WTC11 (cell line): ENCODE measurements around the gene XPNPEP3. TPM values are rescaled to one million over a fixed set of nuclear protein-coding genes. Genes with fewer than 3 reads are reported as not detected.

Experiments
- ATAC-seq: fragments of 200-7000 bp; cut with Tn5 transposase; 2 replicates; pipeline ENCODE4 v1.10.0; 2021; ENCODE audit warnings: mild to moderate bottlenecking, moderate library complexity
- CTCF ChIA-PET: fragments of 300-600 bp; sonication (Branson Sonifier 250); formaldehyde crosslinking; loops from one replicate; lab custom pipeline; 2021; ENCODE audit warnings: antibody characterized with exemption; lab: Charles Lee
- POLR2A ChIA-PET: fragments of 350-600 bp; sonication (Branson Sonifier 250); formaldehyde crosslinking; loops from one replicate; lab custom pipeline; 2021; ENCODE audit warnings: antibody characterized with exemption; lab: Charles Lee
- DNase-seq: peaks from one replicate; pipeline ENCODE4 v3.0.0; 2021; ENCODE audit warnings: low spot score
- H3K27ac Mint-ChIP-seq: 2 replicates; pipeline ENCODE4 v1.8.0; 2021; ENCODE audit warnings: mixed read lengths
- H3K27me3 Mint-ChIP-seq: 2 replicates; pipeline ENCODE4 v1.8.0; 2021; ENCODE audit warnings: low read depth, mild to moderate bottlenecking, moderate library complexity, mixed read lengths
- H3K36me3 Mint-ChIP-seq: 2 replicates; pipeline ENCODE4 v1.8.0; 2021; ENCODE audit warnings: mixed read lengths
- H3K4me1 Mint-ChIP-seq: 2 replicates; pipeline ENCODE4 v1.8.0; 2022; ENCODE audit warnings: mixed read lengths
- H3K4me3 Mint-ChIP-seq: 2 replicates; pipeline ENCODE4 v1.8.0; 2021; ENCODE audit warnings: mild to moderate bottlenecking, moderate library complexity, mixed read lengths
- H3K9me3 Mint-ChIP-seq: 2 replicates; pipeline ENCODE4 v1.8.0; 2021; ENCODE audit warnings: mixed read lengths
- CBFB ChIP-seq: sonication (generic); formaldehyde crosslinking; IDR thresholded peaks from 2 replicates; pipeline ENCODE4 v1.8.1; 2022; ENCODE audit warnings: mild to moderate bottlenecking, low read depth, missing genetic modification reagents
- ESRRA ChIP-seq: sonication (generic); formaldehyde crosslinking; IDR thresholded peaks from 2 replicates; pipeline ENCODE4 v1.8.1; 2022; ENCODE audit warnings: mild to moderate bottlenecking, missing genetic modification reagents, borderline replicate concordance
- FOXK1 ChIP-seq: sonication (generic); formaldehyde crosslinking; IDR thresholded peaks from 2 replicates; pipeline ENCODE4 v1.8.0; 2022; ENCODE audit warnings: mild to moderate bottlenecking, moderate library complexity, missing genetic modification reagents
- HMGA2 ChIP-seq: fragments of 250-450 bp; sonication (Bioruptor Pico); IDR thresholded peaks from 2 replicates; pipeline ENCODE4 v1.4.0; 2021; ENCODE audit warnings: mild to moderate bottlenecking, moderate library complexity
- JUN ChIP-seq: sonication (generic); formaldehyde crosslinking; IDR thresholded peaks from 2 replicates; pipeline ENCODE4 v1.8.0; 2023; ENCODE audit warnings: mild to moderate bottlenecking, missing genetic modification reagents
- KAT7 ChIP-seq: sonication (generic); formaldehyde crosslinking; IDR thresholded peaks from 2 replicates; pipeline ENCODE4 v1.8.1; 2023; ENCODE audit warnings: missing genetic modification reagents, mild to moderate bottlenecking, borderline replicate concordance
- NFE2L1 ChIP-seq: sonication (generic); formaldehyde crosslinking; IDR thresholded peaks from 2 replicates; pipeline ENCODE4 v1.8.1; 2023; ENCODE audit warnings: missing genetic modification reagents
- NFYB ChIP-seq: sonication (generic); formaldehyde crosslinking; conservative IDR thresholded peaks from 2 replicates; pipeline ENCODE4 v1.8.0; 2022; ENCODE audit warnings: low read depth, missing genetic modification reagents
- NR2C2 ChIP-seq: sonication (generic); formaldehyde crosslinking; IDR thresholded peaks from 2 replicates; pipeline ENCODE4 v1.8.0; 2022; ENCODE audit warnings: mild to moderate bottlenecking, missing genetic modification reagents
- SMAD3 ChIP-seq: sonication (generic); formaldehyde crosslinking; IDR thresholded peaks from 2 replicates; pipeline ENCODE4 v1.8.0; 2022; ENCODE audit warnings: missing genetic modification reagents, mild to moderate bottlenecking, borderline replicate concordance
- SP1 ChIP-seq: sonication (generic); formaldehyde crosslinking; conservative IDR thresholded peaks from 2 replicates; pipeline ENCODE4 v1.8.1; 2022; ENCODE audit warnings: missing genetic modification reagents
- TEAD1 ChIP-seq: sonication (generic); formaldehyde crosslinking; IDR thresholded peaks from 2 replicates; pipeline ENCODE4 v1.8.0; 2022; ENCODE audit warnings: mild to moderate bottlenecking, missing genetic modification reagents
- ZNF317 ChIP-seq: sonication (generic); formaldehyde crosslinking; IDR thresholded peaks from 2 replicates; pipeline ENCODE4 v1.8.1; 2023; ENCODE audit warnings: low read depth, mild to moderate bottlenecking, moderate library complexity, missing genetic modification reagents, borderline replicate concordance
- total RNA-seq: library from RNA; stranded (reverse); gene quantifications from 3 replicates; pipeline ENCODE4 v1.2.3, GENCODE V29; 2021
- TF ChIP-seq, protein P1 (sequence below): sonication (generic); formaldehyde crosslinking; IDR thresholded peaks from 2 replicates; pipeline ENCODE4 v1.8.1; 2022; ENCODE audit warnings: mild to moderate bottlenecking, missing genetic modification reagents, moderate library complexity, borderline replicate concordance
- TF ChIP-seq, protein P2 (sequence below): sonication (generic); formaldehyde crosslinking; IDR thresholded peaks from 2 replicates; pipeline ENCODE4 v1.8.1; 2023; ENCODE audit warnings: mild to moderate bottlenecking, missing genetic modification reagents, moderate library complexity
- TF ChIP-seq, protein P3 (sequence below): sonication (generic); formaldehyde crosslinking; IDR thresholded peaks from 2 replicates; pipeline ENCODE4 v1.8.0; 2023; ENCODE audit warnings: missing genetic modification reagents, mild to moderate bottlenecking, borderline replicate concordance
- TF ChIP-seq, protein P4 (sequence below): sonication (generic); formaldehyde crosslinking; IDR thresholded peaks from 2 replicates; pipeline ENCODE4 v1.8.0; 2022; ENCODE audit warnings: mild to moderate bottlenecking, missing genetic modification reagents
- TF ChIP-seq, protein P5 (sequence below): fragments of 250-450 bp; sonication (Bioruptor Pico); IDR thresholded peaks from 2 replicates; pipeline ENCODE4 v2.1.2; 2022; ENCODE audit warnings: mild to moderate bottlenecking, moderate library complexity
- TF ChIP-seq, protein P6 (sequence below): sonication (generic); formaldehyde crosslinking; IDR thresholded peaks from 2 replicates; pipeline ENCODE4 v1.8.0; 2022; ENCODE audit warnings: mild to moderate bottlenecking, missing genetic modification reagents
- TF ChIP-seq, protein P7 (sequence below): sonication (generic); formaldehyde crosslinking; IDR thresholded peaks from 2 replicates; pipeline ENCODE4 v1.8.0; 2022; ENCODE audit warnings: mild to moderate bottlenecking, missing genetic modification reagents

Gene XPNPEP3
- total RNA-seq, 1 experiment from 2014 or later, result 28.2 TPM

DNA sequence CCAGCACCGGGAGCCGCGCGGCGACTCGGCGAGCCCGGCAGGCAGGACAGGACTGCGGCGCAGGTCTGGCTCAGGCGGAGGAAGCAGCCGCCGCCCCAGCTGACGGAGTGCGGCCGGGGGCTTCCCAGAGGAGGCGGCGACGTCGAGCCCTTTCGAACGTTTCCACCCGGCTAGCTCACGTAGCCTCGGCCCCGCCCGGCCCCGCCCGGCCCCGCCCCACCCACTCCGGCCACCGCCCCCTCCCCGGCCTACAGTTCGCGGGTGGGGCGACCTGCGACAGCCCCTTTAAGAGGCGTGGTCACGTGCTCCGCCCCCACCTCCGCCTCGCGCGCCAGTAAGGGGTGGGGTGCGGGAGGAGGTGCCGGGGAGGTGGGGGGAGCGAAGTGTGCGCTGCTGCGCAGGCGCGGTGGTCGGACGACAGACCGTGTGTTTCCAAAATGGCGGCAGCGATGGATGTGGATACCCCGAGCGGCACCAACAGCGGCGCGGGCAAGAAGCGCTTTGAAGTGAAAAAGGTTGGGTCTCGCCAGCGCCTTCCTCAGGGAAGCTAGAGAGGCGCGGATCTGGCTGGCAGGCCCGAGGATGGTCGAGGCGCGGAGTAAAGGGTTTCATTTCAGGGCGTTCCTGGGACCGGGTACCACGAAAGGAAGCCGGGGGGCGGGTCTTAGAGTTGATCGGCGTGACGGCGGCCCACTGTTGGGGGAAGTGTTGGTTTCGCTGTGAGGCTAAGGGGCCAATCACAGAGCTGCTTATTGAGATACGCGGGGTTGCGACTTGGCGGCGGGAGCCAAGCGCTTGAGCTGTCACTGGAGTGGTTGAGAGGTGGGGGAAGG, 94.2 kb downstream of the XPNPEP3 start, which contains the start of gene RBX1:
RBX1 (plus strand) TSS at position 417 of the 833 bp plus-strand sequence; CDS start at position 438, 21 bp downstream.
- Mint-ChIP-seq H3K27ac (peak within 1 kb of the TSS; percentile 99), H3K27me3 (no peaks in the 10 kb centered on the region; the same call in 1 of the 2 replicates), H3K36me3 (peaks cover 27% of the 10 kb centered on the region), H3K9me3 (no peaks in the 10 kb centered on the region)
- CTCF ChIA-PET, result interaction anchor here (0.6 to 2.7 kb wide), 5 partner anchors 28 to 472 kb away, joined by 3 to 28 read pairs (median 8); no protein-coding TSS in a partner anchor
- TF ChIP-seq CBFB (CRISPR knock-in tag) (0 out of 2 replicates have a peak, but pooled peaks have one; percentile 82), ESRRA (CRISPR knock-in tag) (0 out of 2 replicates have a peak, but pooled peaks have one; percentile 22), NR2C2 (CRISPR knock-in tag) (no peak), JUN (no peak), ZNF317 (no peak), SP1 (CRISPR knock-in tag) (peak; percentile 96), HMGA2 (0 out of 2 replicates have a peak, but pooled peaks have one; percentile 23), NFE2L1 (CRISPR knock-in tag) (no peak), SMAD3 (CRISPR knock-in tag) (0 out of 2 replicates have a peak, but pooled peaks have one; percentile 22), NFYB (CRISPR knock-in tag) (peak; percentile 89), TEAD1 (0 out of 2 replicates have a peak, but pooled peaks have one; percentile 35), KAT7 (CRISPR knock-in tag) (no peak), FOXK1 (CRISPR knock-in tag) (peak; percentile 86)
- TF ChIP-seq, protein P1, sequence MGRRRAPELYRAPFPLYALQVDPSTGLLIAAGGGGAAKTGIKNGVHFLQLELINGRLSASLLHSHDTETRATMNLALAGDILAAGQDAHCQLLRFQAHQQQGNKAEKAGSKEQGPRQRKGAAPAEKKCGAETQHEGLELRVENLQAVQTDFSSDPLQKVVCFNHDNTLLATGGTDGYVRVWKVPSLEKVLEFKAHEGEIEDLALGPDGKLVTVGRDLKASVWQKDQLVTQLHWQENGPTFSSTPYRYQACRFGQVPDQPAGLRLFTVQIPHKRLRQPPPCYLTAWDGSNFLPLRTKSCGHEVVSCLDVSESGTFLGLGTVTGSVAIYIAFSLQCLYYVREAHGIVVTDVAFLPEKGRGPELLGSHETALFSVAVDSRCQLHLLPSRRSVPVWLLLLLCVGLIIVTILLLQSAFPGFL (CRISPR knock-in tag), result no peak
- TF ChIP-seq, protein P2, sequence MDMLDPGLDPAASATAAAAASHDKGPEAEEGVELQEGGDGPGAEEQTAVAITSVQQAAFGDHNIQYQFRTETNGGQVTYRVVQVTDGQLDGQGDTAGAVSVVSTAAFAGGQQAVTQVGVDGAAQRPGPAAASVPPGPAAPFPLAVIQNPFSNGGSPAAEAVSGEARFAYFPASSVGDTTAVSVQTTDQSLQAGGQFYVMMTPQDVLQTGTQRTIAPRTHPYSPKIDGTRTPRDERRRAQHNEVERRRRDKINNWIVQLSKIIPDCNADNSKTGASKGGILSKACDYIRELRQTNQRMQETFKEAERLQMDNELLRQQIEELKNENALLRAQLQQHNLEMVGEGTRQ (CRISPR knock-in tag), result peak; percentile 94
- TF ChIP-seq, protein P3, sequence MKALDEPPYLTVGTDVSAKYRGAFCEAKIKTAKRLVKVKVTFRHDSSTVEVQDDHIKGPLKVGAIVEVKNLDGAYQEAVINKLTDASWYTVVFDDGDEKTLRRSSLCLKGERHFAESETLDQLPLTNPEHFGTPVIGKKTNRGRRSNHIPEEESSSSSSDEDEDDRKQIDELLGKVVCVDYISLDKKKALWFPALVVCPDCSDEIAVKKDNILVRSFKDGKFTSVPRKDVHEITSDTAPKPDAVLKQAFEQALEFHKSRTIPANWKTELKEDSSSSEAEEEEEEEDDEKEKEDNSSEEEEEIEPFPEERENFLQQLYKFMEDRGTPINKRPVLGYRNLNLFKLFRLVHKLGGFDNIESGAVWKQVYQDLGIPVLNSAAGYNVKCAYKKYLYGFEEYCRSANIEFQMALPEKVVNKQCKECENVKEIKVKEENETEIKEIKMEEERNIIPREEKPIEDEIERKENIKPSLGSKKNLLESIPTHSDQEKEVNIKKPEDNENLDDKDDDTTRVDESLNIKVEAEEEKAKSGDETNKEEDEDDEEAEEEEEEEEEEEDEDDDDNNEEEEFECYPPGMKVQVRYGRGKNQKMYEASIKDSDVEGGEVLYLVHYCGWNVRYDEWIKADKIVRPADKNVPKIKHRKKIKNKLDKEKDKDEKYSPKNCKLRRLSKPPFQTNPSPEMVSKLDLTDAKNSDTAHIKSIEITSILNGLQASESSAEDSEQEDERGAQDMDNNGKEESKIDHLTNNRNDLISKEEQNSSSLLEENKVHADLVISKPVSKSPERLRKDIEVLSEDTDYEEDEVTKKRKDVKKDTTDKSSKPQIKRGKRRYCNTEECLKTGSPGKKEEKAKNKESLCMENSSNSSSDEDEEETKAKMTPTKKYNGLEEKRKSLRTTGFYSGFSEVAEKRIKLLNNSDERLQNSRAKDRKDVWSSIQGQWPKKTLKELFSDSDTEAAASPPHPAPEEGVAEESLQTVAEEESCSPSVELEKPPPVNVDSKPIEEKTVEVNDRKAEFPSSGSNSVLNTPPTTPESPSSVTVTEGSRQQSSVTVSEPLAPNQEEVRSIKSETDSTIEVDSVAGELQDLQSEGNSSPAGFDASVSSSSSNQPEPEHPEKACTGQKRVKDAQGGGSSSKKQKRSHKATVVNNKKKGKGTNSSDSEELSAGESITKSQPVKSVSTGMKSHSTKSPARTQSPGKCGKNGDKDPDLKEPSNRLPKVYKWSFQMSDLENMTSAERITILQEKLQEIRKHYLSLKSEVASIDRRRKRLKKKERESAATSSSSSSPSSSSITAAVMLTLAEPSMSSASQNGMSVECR, result peak; percentile 51; the same call in 1 of the 2 replicates
- TF ChIP-seq, protein P4, sequence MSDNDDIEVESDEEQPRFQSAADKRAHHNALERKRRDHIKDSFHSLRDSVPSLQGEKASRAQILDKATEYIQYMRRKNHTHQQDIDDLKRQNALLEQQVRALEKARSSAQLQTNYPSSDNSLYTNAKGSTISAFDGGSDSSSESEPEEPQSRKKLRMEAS, result peak; percentile 65
- TF ChIP-seq, protein P5, sequence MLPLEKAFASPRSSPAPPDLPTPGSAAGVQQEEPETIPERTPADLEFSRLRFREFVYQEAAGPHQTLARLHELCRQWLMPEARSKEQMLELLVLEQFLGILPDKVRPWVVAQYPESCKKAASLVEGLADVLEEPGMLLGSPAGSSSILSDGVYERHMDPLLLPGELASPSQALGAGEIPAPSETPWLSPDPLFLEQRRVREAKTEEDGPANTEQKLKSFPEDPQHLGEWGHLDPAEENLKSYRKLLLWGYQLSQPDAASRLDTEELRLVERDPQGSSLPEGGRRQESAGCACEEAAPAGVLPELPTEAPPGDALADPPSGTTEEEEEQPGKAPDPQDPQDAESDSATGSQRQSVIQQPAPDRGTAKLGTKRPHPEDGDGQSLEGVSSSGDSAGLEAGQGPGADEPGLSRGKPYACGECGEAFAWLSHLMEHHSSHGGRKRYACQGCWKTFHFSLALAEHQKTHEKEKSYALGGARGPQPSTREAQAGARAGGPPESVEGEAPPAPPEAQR, result no peak
- TF ChIP-seq, protein P6, sequence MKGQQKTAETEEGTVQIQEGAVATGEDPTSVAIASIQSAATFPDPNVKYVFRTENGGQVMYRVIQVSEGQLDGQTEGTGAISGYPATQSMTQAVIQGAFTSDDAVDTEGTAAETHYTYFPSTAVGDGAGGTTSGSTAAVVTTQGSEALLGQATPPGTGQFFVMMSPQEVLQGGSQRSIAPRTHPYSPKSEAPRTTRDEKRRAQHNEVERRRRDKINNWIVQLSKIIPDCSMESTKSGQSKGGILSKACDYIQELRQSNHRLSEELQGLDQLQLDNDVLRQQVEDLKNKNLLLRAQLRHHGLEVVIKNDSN (CRISPR knock-in tag), result peak; percentile 92
- TF ChIP-seq, protein P7, sequence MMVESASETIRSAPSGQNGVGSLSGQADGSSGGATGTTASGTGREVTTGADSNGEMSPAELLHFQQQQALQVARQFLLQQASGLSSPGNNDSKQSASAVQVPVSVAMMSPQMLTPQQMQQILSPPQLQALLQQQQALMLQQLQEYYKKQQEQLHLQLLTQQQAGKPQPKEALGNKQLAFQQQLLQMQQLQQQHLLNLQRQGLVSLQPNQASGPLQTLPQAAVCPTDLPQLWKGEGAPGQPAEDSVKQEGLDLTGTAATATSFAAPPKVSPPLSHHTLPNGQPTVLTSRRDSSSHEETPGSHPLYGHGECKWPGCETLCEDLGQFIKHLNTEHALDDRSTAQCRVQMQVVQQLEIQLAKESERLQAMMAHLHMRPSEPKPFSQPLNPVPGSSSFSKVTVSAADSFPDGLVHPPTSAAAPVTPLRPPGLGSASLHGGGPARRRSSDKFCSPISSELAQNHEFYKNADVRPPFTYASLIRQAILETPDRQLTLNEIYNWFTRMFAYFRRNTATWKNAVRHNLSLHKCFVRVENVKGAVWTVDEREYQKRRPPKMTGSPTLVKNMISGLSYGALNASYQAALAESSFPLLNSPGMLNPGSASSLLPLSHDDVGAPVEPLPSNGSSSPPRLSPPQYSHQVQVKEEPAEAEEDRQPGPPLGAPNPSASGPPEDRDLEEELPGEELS (CRISPR knock-in tag), result no peak
- TF ChIP-seq, all 79 proteins: peak for 12
- Mint-ChIP-seq H3K4me3 (peak within 1 kb of the TSS; percentile 100), H3K4me1 (peaks cover 11% of the 10 kb centered on the region)
- ATAC-seq (peak; percentile 87), DNase-seq (peak; percentile 98)
- POLR2A ChIA-PET, result interaction anchor here (0.8 to 2.5 kb wide), 11 partner anchors 21 to 430 kb away, joined by 3 to 31 read pairs (median 4); partner anchors contain the start of genes EP300, ST13, TEF and XPNPEP3
